GM18505 (cell line): Measurements from ENCODE around the gene TEKT5.
"Not testable (repeated sequence)": the region's sequence is repeated elsewhere in the genome, so short reads cannot be mapped to it uniquely, and the experiment has no call there.

Experiments
- ATAC-seq: cut with Tn5 transposase; IDR thresholded peaks from one replicate; pipeline ENCODE4 v1.9.1; 2021; ENCODE audit not compliant: unreplicated experiment
- POLR2A ChIP-seq: IDR thresholded peaks from 4 replicates; pipeline ENCODE4 v1.6.1; 2011; ENCODE audit warnings: borderline replicate concordance; ENCODE audit not compliant: insufficient read depth, insufficient read length; ENCODE audit errors: extremely low read depth

TEKT5 gene

DNA sequence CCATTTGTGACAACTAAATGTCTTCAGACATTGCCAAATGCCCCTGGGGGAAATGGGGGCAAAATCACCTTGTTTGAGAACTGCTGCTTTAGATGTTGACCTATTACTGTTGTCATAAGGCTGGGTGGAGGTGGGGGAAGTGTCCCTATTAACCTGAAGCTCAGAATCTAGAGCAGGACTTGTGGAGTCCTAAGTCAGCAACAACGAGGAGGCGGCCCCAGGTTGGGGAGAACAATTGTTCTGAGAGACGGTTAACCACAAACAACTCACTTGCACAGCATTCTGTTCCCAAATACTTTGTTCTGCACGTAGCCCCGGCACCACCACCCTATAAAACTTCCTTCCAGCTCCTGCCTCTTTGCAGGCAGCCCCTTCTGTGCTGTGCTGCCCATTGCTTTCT is 32.5 kb downstream of the TEKT5 start:
- ATAC-seq = no peak
- no peak for TF ChIP-seq POLR2A

DNA sequence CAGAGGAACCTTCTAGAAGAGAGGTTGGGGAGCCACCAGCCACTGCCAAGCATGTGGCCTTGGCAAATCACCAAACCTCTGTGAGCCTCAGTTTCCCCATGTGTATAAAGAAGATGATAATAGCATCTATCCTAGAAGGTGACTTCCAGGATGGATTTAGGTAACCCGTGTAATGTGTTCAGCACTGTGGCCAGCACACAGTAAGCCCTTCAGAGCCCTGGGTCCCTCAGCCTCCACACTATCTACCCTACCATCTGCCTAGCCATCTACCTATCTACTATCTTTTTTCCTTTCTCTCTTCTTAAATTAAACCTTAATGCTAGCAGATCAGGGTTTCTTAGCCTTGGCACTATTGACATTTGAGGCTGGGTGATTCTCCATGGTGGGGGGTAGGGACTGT is 33.0 kb downstream of the TEKT5 start:
- TF ChIP-seq POLR2A = no peak
- ATAC-seq = no peak

DNA sequence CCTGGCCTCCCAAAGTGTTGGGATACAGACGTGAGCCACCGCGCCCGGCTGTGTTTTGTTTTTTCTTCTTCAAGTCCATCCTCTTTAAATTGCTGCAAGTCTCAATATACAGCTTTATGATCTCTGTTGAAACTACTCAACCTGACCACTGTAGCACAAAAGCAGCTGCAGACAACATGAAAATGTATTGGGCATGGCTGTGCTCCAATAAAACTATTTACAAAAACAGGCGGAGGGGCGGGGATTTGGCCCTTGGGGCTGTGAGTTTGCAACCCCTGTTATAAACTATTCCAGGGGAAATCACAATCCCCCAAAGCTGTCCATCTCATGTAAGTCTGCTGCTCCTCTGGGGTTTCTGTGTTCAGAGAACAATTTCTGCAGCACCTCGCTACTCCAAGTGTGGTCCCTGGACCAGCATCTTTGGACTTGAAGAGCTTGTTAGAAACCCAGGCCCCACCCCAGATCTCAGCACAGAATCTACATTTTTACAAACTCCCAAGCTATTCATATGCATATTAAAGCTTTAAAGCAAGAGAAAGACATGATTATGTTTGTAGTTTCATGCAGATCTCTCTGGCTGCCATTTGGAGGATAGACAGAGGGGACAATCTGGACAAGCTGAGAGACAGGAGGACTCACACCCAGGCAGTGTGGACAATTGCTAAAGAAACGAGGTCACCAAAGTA is 33.6 kb downstream of the TEKT5 start:
- TF ChIP-seq POLR2A = no peak
- ATAC-seq = no peak

DNA sequence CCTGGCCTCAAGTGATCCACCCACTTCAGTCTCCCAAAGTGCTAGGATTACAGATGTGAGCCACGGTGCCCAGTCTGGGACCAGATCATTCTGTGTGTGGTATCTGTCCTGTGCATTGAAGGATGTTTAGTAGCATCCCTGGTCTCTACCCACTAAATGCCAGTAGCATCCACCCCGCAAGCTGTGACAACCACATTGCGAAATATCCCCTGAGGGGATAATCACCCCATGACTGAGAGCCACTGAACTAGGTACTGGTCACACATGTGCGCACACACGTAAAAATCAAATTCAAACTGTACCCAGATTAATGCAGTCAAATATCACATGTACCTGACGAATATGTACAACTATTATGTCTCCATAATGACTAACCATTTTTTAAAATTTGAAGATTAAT is 35.8 kb downstream of the TEKT5 start:
- ATAC-seq = no peak
- TF ChIP-seq POLR2A = no peak

DNA sequence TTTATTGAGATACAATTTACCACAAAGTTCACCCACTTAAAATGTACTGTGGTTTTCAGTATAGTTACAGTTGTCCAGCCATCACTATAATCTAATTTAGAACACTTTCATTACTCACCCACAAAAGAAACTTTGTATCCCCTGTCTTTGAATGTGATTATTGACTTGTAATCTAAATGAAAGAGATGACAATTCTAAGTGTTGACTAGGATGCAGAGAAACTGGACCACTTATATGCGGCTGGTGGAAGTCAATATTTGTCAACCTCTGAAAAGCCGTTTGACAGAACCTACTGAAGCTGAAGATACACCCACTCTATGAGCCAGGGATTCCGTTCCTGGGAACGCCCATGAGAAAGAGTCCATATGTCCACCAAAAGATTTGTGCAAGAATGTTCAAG is 36.8 kb downstream of the TEKT5 start:
- ATAC-seq = no peak
- no peak for TF ChIP-seq POLR2A

DNA sequence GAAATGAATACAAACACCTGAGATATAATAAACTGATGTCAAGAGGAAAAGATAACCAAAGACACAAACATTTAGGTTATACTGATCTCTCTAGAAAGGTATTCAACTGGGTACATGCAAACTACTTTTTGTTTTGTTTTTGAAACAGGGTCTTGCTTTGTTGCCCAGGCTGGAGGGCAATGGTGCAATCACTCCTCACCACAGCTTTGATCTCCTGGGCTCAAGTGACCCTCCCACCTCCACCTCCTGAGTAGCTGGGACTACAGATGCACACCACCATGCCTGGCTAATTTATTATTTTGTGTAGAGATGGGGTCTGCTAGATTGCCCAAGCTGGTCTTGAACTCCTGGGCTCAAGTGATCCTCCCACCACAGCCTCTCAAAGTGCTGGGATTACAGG is 38.1 kb downstream of the TEKT5 start:
- ATAC-seq = no peak

DNA sequence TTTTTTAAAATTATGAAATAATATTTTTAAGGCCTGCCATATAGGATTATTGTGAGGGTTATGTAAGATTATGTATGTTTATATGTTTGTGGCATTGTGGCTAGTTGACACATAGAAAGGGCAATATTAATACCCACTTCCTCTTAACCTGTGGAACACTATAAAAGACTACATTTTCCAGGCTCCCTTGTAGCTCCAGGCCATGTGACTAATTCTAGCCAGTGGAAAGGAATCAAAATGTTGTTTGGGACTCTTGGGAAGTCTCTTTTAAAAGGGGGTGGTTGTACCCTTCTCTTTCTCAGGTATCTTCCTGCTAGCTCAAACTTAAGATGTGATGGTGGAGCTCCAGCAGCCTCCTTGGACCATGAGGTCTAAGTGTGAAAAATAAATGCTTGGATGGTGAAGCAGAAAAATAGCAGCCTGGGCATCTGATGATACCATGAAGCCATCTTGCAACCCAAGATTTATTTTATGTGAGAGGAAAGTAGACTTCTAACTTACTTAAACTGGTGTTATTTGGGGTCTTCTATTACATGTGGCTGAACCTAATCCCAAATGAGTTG is 39.2 kb downstream of the TEKT5 start:
- ATAC-seq = no peak
- TF ChIP-seq POLR2A = no peak

More for the DNA sequence above, 38.1 kb downstream of the TEKT5 start:
- no peak for TF ChIP-seq POLR2A

DNA sequence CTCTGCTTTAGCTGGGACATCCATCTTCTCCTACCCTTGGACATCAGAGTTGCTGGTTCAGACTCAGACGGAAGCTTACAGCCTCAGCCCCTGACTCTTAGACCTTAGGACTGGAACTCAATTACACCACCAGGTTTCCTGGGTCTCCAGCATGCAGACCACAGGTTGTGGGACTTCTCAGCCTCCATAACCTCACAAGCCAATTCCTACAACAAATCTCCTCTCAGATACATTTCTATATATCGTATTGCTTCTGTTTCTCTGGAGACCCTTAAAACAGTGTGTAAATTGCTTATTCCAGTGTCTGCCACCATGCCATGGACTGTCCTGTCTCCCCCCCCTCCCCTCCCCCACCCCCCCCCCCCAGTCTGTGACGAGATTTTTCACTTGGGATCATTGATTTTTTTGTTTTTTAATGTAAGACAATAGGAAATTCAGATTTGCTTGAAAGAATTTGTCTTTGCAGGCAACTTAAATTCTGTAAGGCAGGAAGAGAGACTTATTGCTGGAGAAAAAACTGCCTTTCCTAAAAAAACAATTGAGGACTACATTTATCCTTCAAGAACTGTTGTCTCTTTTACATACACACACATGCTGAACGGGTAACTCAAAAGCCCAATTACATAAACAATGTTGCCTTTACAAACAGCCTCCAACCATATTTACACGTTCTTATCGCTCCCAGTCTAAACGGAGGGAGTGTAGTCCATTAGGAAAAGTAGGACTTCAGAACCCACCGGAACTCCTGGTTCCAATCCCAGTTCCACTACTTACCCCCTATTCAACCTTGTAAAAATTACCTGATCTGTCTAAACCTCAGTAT is 39.9 kb downstream of the TEKT5 start:
- no peak for ATAC-seq
- no peak for TF ChIP-seq POLR2A

DNA sequence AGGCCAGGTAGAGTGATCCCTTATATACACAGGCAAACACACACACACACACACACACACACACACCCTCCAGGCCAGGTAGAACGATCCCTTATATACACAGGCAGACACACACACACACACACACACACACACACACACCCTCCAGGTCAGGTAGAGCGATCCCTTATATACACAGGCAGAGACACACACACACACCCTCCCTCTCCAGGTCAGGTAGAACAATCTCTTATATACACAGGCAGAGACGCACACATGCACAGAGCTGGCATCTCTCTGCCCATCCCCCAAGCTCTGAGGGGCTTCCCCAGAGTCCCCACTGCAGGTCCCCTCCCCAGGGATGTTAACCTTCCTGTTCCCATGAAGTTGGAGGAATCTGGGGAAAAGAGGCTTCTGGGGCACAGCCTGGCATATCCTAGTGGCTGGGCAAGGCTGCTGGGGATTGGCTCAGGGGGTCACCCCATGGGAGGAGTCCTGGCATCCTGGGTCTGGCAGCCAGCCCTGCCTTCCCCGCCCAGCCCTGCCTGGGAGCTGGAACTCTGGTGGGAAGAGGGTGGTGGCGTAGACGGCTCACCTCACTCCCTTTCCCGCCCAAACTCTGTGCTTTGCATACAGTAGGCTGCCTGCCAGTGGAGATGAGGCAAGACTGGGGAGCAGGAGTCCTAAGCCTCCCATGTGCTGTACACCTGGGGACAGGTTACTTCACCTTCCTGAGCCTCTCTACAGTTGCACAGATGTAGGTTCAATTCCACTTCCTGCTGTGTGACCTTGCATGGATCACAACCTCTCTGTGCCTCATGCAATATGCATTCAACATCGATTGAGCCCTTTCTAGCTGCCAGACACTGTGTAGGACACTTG is 41.8 kb downstream of the TEKT5 start:
- TF ChIP-seq POLR2A = no peak
- ATAC-seq = no peak

DNA sequence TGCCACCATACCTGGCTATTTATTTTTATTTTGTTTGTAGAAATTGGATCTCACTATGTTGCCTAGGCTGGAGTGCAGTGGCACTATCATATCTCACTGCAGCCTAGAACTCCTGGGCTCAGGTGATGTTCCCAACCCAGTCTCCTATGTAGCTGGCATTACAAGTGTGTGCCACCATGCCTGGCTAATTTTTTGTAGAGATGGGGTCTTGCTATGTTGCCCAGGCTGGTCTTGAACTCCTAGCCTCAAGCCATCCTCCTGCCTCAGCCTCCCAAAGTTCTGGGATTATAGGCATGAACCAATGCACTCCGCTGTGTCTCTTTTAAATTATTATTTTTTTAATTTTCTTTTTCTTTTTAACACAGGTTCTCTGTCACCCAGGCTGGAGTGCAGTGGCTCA is 45.6 kb downstream of the TEKT5 start:
- ATAC-seq = not testable (repeated sequence)

DNA sequence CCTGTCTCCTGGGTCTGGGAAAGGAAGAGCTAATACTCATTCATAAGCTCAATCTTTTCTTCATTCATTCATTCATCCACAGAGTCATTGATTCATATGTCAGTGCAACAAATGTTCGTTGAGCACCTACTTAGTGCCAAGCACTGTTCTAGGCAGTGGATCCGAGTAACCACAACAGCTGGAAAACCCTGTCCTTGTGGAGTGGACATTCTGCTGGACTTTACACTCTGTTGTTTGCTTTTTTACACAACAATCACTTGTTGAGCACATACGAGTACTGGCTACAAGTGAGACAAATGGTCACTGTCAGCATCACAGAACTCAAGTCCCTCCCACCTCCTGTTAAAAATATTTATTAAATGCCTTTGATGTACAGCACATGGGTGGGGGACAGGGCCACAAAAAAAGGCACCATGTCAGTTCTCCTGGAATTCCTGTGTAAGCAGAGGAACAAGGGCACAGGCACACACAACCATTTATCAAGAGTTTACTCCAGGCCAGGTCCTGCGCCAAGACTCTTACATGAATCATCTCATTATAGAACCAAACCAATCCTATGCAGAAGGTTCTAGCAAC is 46.9 kb downstream of the TEKT5 start:
- ATAC-seq = no peak
- no peak for TF ChIP-seq POLR2A

DNA sequence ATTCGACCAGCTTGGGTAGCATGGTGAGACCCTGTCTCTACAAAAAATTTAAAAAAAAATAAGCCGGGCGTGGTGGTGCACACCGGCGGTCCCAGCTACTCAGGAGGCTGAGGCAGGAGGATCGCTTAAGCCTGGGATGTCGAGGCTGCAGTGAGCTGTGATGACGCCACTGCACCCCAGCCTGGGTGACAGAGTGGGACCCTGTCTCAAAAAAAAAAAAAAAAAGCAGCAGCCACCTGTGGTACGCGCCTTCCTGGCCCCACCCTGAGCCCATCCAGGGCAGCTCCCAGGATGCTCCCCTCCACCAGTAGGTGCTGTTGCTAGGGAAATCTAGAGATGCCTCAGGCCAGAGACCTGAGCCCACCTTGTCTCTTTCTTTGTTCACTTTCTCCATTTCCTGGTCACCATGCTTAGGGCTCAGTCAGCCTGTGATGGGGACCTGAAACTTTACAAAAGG is 47.4 kb downstream of the TEKT5 start:
- no peak for TF ChIP-seq POLR2A
- ATAC-seq = no peak
